ENCODE data around the gene ZDHHC6.
"Not testable (repeated sequence)": the region's sequence is repeated elsewhere in the genome, so short reads cannot be mapped to it uniquely, and the experiment has no call there.

ZDHHC6 gene

DNA sequence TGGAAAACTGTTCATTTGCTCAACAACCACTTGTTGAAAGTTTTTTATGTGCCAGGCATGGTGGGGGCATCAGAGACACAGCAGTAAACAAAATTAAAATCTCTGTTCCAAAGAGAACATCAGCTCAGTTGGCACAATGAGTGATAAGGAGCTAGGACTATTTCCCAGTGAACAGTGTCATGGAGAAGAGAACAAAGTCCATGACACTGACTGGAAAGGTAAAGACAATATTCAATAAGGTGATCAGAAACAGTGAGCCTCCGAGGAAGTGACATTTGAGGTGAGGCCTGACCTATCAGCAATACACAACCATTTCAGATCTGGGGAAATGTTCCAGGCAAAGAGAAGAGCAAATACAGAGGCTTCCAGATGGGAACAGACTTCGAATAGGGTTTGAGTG lies 58.2 kb downstream of the ZDHHC6 start:
- DNase-seq = no peak

DNA sequence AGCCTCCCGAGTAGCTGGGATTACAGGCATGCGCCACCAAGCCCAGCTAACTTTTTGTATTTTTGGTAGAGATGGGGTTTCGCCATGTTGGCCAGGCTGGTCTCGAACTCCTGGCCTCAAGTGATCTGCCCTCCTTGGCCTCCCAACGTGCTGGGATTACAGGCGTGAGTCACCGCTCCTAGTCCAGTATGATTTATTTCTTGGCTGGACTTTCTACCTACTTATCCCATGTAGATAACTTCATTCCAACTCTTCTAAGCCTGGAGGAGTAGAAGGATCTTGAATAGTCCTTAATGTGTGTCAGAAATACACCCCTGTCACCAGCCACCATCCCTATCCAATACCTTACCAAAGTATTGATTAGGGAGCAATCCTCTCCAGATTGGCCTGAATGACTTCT lies 58.7 kb downstream of the ZDHHC6 start:
- not testable (repeated sequence) for DNase-seq

DNA sequence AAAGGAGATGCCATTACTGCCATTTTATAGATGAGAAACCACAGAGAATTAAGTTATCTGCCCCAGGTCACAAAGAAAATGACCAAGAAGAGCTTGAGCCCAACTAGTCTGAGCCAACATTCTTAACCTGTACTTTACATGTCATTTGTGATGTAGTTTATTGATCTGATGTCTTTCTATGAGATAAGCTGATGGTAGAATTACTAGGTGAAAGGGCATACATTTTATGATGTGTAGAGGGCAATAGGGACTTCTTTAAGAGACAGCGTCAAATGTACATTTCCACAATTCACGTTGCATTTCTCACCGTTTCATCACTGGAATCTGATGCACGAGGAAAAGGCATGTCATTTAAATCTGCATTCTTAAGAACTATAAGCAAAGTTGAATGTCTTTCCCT lies 61.5 kb downstream of the ZDHHC6 start:
- DNase-seq = no peak

DNA sequence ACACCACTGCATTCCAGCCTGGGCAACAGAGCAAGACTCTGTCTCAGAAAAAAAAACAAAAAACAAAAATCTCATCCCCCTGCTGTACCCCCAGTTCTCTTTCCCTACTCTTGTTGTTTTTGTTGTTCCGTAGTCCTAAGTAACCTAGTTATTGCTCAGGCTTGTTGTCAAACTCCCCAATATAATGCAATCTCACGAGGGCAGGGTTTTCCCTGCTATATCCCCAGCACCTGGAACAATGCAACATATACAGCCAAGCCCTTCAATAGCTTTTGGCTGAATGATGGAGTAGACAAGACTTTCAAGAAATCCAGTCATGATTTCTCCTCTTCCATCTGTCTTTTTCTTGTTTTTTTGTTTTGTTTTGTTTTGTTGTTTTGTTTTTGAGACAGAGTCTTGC lies 62.6 kb downstream of the ZDHHC6 start:
- no peak for DNase-seq

DNA sequence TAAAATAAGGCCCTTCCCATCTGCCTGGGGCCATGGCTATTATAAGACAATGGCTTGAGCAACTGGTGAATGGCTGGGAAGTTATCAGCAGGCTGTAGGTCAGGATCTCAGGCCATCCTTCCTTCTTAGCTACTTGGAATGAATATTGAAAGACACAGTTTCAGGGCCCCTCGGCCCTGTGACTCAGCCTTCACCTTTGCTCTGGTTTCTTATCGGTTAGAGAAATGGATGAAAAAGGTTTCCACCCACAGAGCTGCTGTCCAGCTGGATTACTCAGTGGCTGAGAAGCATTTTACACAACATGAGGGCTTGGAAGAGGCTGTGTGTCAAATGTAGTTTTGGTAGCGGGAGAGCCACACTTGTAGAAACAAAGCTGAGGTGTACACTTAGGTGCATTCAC lies 63.4 kb downstream of the ZDHHC6 start:
- DNase-seq = peak in 1 of 2 experiments; percentile 40

DNA sequence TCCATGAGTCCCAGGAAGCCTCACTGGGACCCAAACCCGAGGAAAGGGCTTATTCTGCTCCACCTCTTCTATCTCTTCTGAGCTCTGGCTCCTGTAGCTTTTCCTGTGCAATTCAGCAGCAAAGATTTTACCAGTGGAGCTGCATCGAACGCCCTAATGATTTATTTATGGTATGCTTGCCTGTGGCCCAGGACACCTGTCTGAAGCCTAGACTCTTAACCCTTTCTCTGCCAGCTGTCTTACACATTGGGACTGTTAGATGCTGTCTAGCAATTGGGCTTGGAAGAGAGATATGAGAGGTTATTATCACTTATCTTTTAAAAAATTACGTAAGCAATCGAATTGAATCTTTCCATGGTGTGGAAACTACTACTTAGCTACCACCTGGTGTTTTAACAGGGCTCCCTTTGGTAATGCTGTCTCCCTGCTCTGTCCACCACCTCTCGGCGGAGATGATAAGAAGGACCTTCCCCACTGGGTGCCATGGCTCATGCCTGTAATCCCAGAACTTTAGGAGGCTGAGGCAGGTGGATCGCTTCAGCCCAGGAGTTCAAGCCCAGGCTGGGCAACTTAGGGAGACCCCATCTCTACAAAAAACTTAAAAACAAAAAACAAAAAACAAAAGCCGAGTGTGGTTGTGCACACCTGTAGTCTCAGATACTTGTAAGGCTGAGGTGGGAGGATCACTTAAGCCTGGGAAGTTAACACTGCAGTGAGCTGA lies 64.0 kb downstream of the ZDHHC6 start:
- no peak for DNase-seq
